Activated effector memory CD4-positive, alpha-beta T cell treated with Interleukin-2 at 50 U/mL for 16 hours (primary cell): ENCODE data around the gene OR2T3.
"Not testable (repeated sequence)": the region's sequence is repeated elsewhere in the genome, so short reads cannot be mapped to it uniquely, and the experiment has no call there.

ENCODE experiments used
- DNase-seq: peaks from one replicate; pipeline ENCODE4 v3.0.0-alpha.2; 2020

OR2T3 gene

DNA sequence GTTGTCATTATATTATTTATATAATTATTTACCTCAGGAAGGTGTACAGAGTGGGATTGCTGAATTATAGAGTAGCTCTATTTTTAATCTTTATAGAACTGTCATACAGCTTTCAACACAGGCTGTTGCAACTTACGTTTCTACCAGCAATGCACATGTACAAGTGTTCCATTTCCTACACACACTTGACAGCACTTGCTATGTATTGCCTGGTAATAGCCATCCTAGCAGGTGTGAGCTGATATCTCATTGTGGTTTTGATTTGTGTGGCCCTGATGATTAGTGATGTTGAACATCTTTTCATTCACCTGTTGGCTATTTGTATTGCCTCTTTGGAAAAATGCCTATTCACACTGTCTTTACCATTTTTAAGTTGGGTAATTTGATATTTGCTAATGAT lies 2.5 kb downstream of the OR2T3 start:
- not testable (repeated sequence) for DNase-seq

DNA sequence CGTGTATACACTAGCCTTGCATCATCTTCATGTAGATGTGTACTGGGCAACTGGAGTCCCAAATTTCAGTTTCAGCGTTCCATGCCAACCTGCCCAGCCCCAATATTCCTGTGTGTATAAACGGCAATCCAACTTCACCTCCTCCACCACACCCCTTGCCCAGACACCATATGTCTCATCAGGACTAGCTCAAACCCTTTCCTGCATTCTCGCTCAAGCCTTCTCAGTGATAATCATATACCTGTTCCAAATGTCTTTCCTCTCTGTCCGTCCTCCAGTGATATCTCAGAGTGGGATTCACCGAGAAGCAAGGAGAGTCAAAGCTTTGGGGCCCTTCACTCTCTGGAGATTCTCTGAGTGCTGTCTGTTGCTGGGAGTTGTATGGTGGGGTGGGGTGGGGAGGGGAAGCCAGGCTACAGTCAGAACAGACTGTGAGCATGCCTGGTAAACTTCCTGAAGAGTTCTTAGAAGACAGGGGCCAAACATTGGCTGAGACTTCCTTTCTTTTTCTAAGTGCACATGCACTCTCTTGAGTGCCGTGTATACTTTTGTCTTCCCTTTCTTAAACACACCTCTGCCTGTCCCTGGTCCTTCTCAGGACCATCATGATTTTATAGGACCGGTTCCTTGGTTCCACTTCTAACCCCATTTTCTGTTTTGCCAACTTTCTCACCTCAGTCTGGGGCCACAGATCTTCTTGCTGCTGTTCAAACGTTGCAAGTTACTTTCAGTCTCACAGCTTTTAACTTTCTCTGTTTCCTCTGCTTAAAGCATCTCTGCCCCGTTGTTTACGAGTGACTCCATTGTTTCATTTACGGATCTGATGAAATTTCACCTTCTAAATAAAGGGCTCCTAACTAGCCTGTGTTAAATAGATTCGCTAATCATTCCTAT lies 8.8 kb downstream of the OR2T3 start:
- peak; percentile 9 for DNase-seq

DNA sequence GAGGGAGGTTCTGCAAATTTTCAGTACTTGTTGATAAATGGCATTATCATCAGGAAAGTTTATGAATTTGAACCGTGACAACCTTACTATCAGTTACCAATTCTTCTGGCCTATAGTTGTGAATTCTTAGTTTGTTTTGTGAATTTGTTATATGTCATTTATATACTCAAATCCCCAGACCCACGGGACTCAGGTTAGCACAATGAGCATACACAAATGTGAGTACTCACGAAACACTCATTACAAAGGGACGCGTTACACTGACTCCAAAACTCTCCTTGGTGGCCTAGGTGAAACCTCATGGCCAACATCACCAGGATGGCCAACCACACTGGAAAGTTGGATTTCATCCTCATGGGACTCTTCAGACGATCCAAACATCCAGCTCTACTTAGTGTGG lies 15.1 kb downstream of the OR2T3 start, which contains the start of gene OR2T5:
OR2T5 (plus strand) TSS at position 301 of the 400 bp plus-strand sequence; CDS start at position 301, 0 bp downstream.
- DNase-seq: not testable (repeated sequence)

DNA sequence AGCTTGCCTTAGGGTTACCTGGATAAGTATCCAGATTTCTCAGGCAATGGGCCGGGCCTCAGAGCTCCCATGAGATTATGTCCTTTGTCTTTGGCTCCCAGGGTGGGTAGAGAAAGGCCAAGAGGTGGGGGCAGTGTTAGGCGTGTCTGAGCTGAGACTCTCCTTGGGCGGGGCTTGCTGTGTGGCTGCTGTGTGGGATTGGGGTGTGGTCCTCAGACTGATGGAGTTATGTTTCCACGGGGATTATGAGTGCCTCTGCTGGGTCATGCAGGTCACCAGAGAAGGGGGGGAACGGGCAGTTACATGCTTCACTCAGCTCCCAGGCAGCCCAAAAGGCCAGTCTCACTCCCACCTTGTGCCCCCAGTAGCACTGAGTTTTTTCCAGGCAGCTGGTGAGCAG lies 23.5 kb downstream of the OR2T3 start:
- DNase-seq: not testable (repeated sequence)

DNA sequence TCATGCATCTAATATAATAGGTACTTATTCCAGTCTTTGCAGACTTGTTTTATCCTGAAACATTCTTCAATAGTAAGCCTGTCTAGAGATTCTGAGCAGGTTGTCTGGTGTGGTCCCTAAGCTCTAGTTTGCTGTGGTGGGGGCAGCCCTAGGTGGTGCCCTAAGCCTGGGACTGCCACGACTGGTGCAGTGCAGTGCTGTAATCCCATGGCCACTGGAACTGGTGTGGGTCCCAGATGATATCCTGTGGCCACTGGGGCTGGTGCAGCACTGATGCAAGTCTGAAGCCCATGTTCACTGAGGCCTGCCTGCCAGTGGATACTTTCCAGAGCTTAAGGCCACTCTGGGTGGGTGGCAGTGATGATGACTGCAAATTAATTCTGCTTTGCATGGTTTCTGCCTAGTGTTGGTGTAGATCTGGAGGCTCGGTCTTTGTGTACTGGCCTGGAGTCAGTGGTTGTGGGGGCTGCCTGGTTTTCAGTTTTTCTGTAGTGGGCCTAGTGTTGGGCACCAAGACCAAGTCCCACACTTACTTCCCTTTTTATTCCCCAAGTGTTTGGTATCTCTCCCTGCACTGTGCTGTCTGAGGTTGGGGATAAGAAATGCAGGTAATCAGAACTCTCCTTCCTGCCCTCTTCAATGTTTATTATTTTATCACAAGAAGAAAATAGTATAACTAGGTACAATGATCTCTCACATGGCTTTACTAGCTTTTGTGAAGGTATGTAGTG lies 27.3 kb downstream of the OR2T3 start:
- not testable (repeated sequence) for DNase-seq

DNA sequence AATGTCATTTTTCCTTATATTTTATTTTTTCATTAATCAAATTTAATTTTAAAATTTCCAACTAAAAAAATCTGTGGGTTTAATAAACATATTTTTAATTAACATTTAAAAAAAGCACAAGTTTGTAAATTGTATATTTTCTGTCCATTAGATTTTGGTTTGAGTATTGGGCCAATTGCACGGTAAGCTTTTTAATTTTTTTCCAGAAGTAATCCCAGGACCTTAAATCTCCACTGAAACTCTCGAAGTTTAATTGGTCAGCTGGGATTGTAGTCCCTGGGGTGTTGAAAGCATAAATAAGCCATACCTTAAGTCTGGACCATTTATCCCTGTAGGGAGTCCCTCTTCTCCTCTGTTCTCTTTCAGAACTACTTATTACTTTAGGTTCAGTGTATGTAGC lies 34.6 kb downstream of the OR2T3 start, which contains the start of gene OR2G6:
OR2G6 (plus strand) TSS at position 301 of the 400 bp plus-strand sequence. CDS start 13,574 bp downstream, outside the sequence.
- not testable (repeated sequence) for DNase-seq

DNA sequence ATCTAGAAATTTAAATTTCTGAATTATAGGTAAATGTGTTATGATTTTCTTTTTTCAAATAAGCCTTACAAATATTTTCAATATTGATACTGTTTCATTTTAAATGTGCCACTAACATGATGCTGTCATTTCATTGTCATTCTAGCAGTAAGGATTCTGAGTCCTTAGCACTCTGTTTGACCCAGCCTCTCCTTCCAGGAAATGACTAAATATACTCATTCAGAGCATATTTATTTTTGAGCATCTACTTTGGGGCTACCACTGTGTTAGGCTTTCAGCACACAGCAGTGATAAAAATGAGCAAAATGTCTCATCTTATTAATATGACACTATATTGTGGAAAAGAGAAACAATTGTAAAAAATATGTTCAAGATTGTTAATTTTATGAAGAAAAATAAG lies 37.1 kb downstream of the OR2T3 start:
- not testable (repeated sequence) for DNase-seq

DNA sequence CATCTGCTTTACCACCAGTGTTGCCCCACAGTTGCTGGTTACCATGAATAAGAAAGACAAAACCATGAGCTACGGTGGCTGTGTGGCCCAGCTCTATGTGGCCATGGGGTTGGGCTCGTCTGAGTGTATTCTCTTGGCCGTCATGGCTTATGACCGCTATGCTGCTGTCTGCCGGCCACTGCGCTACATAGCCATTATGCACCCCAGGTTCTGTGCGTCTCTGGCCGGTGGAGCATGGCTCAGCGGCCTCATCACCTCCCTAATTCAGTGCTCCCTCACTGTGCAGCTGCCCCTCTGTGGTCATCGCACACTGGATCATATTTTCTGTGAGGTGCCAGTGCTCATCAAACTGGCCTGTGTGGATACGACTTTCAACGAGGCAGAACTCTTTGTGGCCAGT lies 48.7 kb downstream of the OR2T3 start:
- no peak for DNase-seq
